Aorta (tissue), 5 donors: ENCODE results near the gene LPXN. TPM values are rescaled to one million over a fixed set of nuclear protein-coding genes. Genes with fewer than 3 reads are reported as not detected.
"Not testable (repeated sequence)": the region's sequence is repeated elsewhere in the genome, so short reads cannot be mapped to it uniquely, and the experiment has no call there.

Experiments
- ATAC-seq: fragments of 200-7000 bp; cut with Tn5 transposase; one replicate; pipeline ENCODE4 v1.9.1; 2022; ENCODE audit warnings: moderate library complexity; ENCODE audit not compliant: low FRiP score
- DNase-seq, 2 donors: peaks; one replicate each; pipeline ENCODE4 v3.0.0-alpha.2; 2020
- H3K27ac ChIP-seq, 2 donors: one replicate each; pipeline ENCODE4 v1.5.1; 2013; ENCODE audit warnings: low read length in 2 of 2, mild to moderate bottlenecking in 2 of 2, moderate library complexity in 2 of 2, control low read depth in 1 of 2, inconsistent platforms in 1 of 2, low read depth in 1 of 2
- H3K27me3 ChIP-seq, 2 donors: one replicate each; pipeline ENCODE4 v1.6.1; 2013; ENCODE audit warnings: control low read depth in 1 of 2, low read length in 1 of 2, mild to moderate bottlenecking in 1 of 2, moderate library complexity in 1 of 2; ENCODE audit not compliant: insufficient read depth in 2 of 2, control insufficient read depth in 1 of 2
- H3K36me3 ChIP-seq, 2 donors: one replicate each; pipeline ENCODE4 v1.6.1; 2013; ENCODE audit warnings: control low read depth in 1 of 2, low read length in 1 of 2, mild to moderate bottlenecking in 1 of 2; ENCODE audit not compliant: insufficient read depth in 2 of 2, control insufficient read depth in 1 of 2
- H3K4me1 ChIP-seq, 2 donors: one replicate each; pipeline ENCODE4 v1.6.1; 2013; ENCODE audit warnings: low read length in 2 of 2, control low read depth in 1 of 2, mild to moderate bottlenecking in 1 of 2, moderate library complexity in 1 of 2; ENCODE audit not compliant: insufficient read depth in 2 of 2, control insufficient read depth in 1 of 2
- H3K4me3 ChIP-seq, 2 donors: one replicate each; pipeline ENCODE4 v1.5.1; 2013; ENCODE audit warnings: low read length in 2 of 2, control low read depth in 1 of 2, mild to moderate bottlenecking in 1 of 2
- H3K9me3 ChIP-seq: one replicate; pipeline ENCODE4 v1.6.1; 2013; ENCODE audit warnings: mild to moderate bottlenecking, low read length; ENCODE audit not compliant: control insufficient read depth
- WGBS, 2 donors: extraction: QIAGEN DNeasy Blood & Tissue Kit; methylation state at CpG; one replicate each; pipeline ENCODE4 v1.1.7; 2013; 5-methylcytosine and 5-hydroxymethylcytosine counted together
- intact Hi-C, 2 donors: fragments of 100-400 bp; cut with DNase I; formaldehyde crosslinking; loops; one replicate each; pipeline versions ENCODE4 v1.14.2 to v1.15.0; 2022
- polyA plus RNA-seq, 2 donors: library from polyadenylated mRNA; stranded (reverse); fragments of 200-250 nt; gene quantifications; one replicate each; pipeline ENCODE4 v1.2.3, GENCODE V29; 2013
- total RNA-seq, 2 donors: library from RNA; stranded (reverse); fragmentation: NEBNext Ultra II Directional; extraction: Animal tissue kit (Norgen Biotek cat#: 25700); gene quantifications; one replicate each; pipeline ENCODE4 v1.2.1, GENCODE V29; 2021
- donor health status: healthy with polysubstance abuse.
- donor health status: Bipolar disorder and iron deficiency.
- donor health status: DM: no; HTN: no; CAD: no.
- donor health status: DM: no; HTN: no; CAD: no.
- donor health status: DM: yes; HTN: yes; CAD: no.

Gene LPXN
- total and polyA plus RNA-seq, 4 donors, result 7.0 to 20.4 (median 11.6) TPM

- WGBS, 2 donors, result 38 to 40% methylated on average over 4 of the region's 4 CpGs
- peak overlapping the region; percentile 50 to 77 for H3K27ac ChIP-seq
- DNase-seq (no peak), ATAC-seq (no peak)
- no peaks in the 10 kb centered on the region for H3K9me3 ChIP-seq
- H3K4me3 ChIP-seq, result peak overlapping the region; percentile 43 to 67
- intact Hi-C loops, result loop anchor here (10.0 kb wide), 2 partner anchors 568 to 912 kb away; partner anchors contain the start of genes FAM111A (in 1 of the 2) and ZDHHC5 (in 1 of the 2)
- H3K4me1 ChIP-seq, result peaks cover 4 to 16% of the 10 kb centered on the region in 2 donors
- no peaks in the 10 kb centered on the region for H3K36me3 ChIP-seq
- no peaks in the 10 kb centered on the region for H3K27me3 ChIP-seq
These were observed 1.3 kb upstream of the LPXN start for GRCh38 chr11:58576887-58577471.

- ATAC-seq, result no peak
- intact Hi-C loops, result loop anchor here (10.0 kb wide), 2 partner anchors 570 to 910 kb away; partner anchors contain the start of genes FAM111A (in 1 of the 2) and ZDHHC5 (in 1 of the 2)
- no peaks in the 10 kb centered on the region for H3K9me3 ChIP-seq
- H3K27ac ChIP-seq, result peak overlapping the region in 1 of 2 donors; percentile 63
- no peaks in the 10 kb centered on the region for H3K27me3 ChIP-seq
- peaks cover 4 to 19% of the 10 kb centered on the region in 2 donors for H3K4me1 ChIP-seq
- no peak overlapping the region for H3K4me3 ChIP-seq
- no peaks in the 10 kb centered on the region for H3K36me3 ChIP-seq
- DNase-seq, result no peak
These were observed 775 bp downstream of the LPXN start for GRCh38 chr11:58574881-58575280.

- WGBS, 2 donors, result 22 to 29% methylated on average over 4 of the region's 4 CpGs
- peaks cover 4 to 19% of the 10 kb centered on the region in 2 donors for H3K4me1 ChIP-seq
- no peaks in the 10 kb centered on the region for H3K9me3 ChIP-seq
- ATAC-seq, result no peak
- H3K36me3 ChIP-seq, result no peaks in the 10 kb centered on the region
- intact Hi-C loops, result loop anchor here (10.0 kb wide), 2 partner anchors 571 to 909 kb away; partner anchors contain the start of genes FAM111A (in 1 of the 2) and ZDHHC5 (in 1 of the 2)
- H3K4me3 ChIP-seq, result no peak overlapping the region
- peak overlapping the region; percentile 73 to 97 for H3K27ac ChIP-seq
- H3K27me3 ChIP-seq, result no peaks in the 10 kb centered on the region
- peak; percentile 77 to 81 for DNase-seq
These were observed 2.1 kb downstream of the LPXN start for GRCh38 chr11:58573451-58574104.

GRCh38 chr11:58572906-58573305 is 2.8 kb downstream of the LPXN start:
- ATAC-seq, H3K4me3 ChIP-seq, H3K27me3 ChIP-seq, H3K9me3 ChIP-seq, H3K36me3 ChIP-seq, DNase-seq: not testable (repeated sequence)
- Histone ChIP-seq H3K4me1 (peaks cover 4 to 19% of the 10 kb centered on the region in 2 donors), H3K27ac (peak overlapping the region; percentile 37 to 73)
- intact Hi-C loops, result loop anchor here (10.0 kb wide), 2 partner anchors 572 to 908 kb away; partner anchors contain the start of genes FAM111A (in 1 of the 2) and ZDHHC5 (in 1 of the 2)
- WGBS, 2 donors, result 92 to 94% methylated on average over 14 of the region's 14 CpGs

- 51 to 59% methylated on average over 4 of the region's 4 CpGs for WGBS, 2 donors
- H3K36me3 ChIP-seq, result peaks cover 0 to 2% of the 10 kb centered on the region in 2 donors
- DNase-seq (peak; percentile 66 to 78), ATAC-seq (peak; percentile 67)
- peaks cover 3 to 8% of the 10 kb centered on the region in 2 donors for H3K4me1 ChIP-seq
- no peaks in the 10 kb centered on the region for H3K27me3 ChIP-seq
- H3K27ac ChIP-seq, result no peak overlapping the region
- H3K4me3 ChIP-seq, result no peak overlapping the region
- intact Hi-C loops, result no loop called here
- no peaks in the 10 kb centered on the region for H3K9me3 ChIP-seq
These were observed 7.7 kb downstream of the LPXN start for GRCh38 chr11:58567889-58568512.

- Histone ChIP-seq H3K27me3 (no peaks in the 10 kb centered on the region), H3K4me1 (peaks cover 5 to 6% of the 10 kb centered on the region in 2 donors), H3K27ac (peak overlapping the region; percentile 90 to 96), H3K4me3 (no peak overlapping the region), H3K9me3 (no peaks in the 10 kb centered on the region), H3K36me3 (peaks cover 0 to 2% of the 10 kb centered on the region in 2 donors)
- intact Hi-C loops, result no loop called here
- no peak for DNase-seq
- no peak for ATAC-seq
These were observed 11.4 kb downstream of the LPXN start for GRCh38 chr11:58564231-58564630.

GRCh38 chr11:58562375-58562800 is 13.3 kb downstream of the LPXN start:
- H3K4me1 ChIP-seq, result peaks cover 5 to 6% of the 10 kb centered on the region in 2 donors
- ATAC-seq, result no peak
- intact Hi-C loops, result no loop called here
- H3K27me3 ChIP-seq, result no peaks in the 10 kb centered on the region
- no peak for DNase-seq
- no peaks in the 10 kb centered on the region for H3K9me3 ChIP-seq
- H3K36me3 ChIP-seq, result peaks cover 0 to 2% of the 10 kb centered on the region in 2 donors
- H3K4me3 ChIP-seq, result no peak overlapping the region
- H3K27ac ChIP-seq, result peak overlapping the region; percentile 74 to 90

GRCh38 chr11:58561394-58562098 is 14.1 kb downstream of the LPXN start:
- Histone ChIP-seq H3K27ac (peak overlapping the region; percentile 51 to 82), H3K4me3 (no peak overlapping the region), H3K27me3 (no peaks in the 10 kb centered on the region), H3K9me3 (no peaks in the 10 kb centered on the region), H3K4me1 (peaks cover 5 to 6% of the 10 kb centered on the region in 2 donors), H3K36me3 (no peaks in the 10 kb centered on the region)
- ATAC-seq (no peak), DNase-seq (no peak)
- 5% methylated on average over 2 of the region's 2 CpGs for WGBS, 2 donors
- intact Hi-C loops, result no loop called here
